ENCODE data around the gene SEC23B. TPM values are rescaled to one million over a fixed set of nuclear protein-coding genes. Genes with fewer than 3 reads are reported as not detected.

SEC23B gene
- polyA plus RNA-seq, 1 donor (not counting 4 experiments of a cell fraction or from before 2014, with no cell fraction given), result 102 TPM

GRCh38 chr20:18513208-18513607 lies 5.5 kb downstream of the SEC23B start:
- Histone ChIP-seq H3K27me3 (ENCODE audit: control insufficient read depth, extremely low read depth, insufficient read depth, low read length) (no peaks in the 10 kb centered on the region), H3K9me1 (ENCODE audit: control insufficient read depth, extremely low read depth, insufficient read depth, low read length) (no peaks in the 10 kb centered on the region), H3K4me2 (ENCODE audit: control insufficient read depth, extremely low read depth, insufficient read depth, low read depth, low read length) (no peak overlapping the region), H3K4me1 (ENCODE audit: control insufficient read depth, extremely low read depth, insufficient read depth, low read length) (peaks cover 3% of the 10 kb centered on the region), H3K9me3 (ENCODE audit: control insufficient read depth, low read depth, low read length) (no peaks in the 10 kb centered on the region), H3K4me3 (ENCODE audit: control insufficient read depth in 2 of 3, extremely low read depth in 1 of 3, insufficient read depth in 2 of 3, low read depth in 1 of 3, low read length in 3 of 3) (no peak overlapping the region), H2AFZ (ENCODE audit: control insufficient read depth, low read length) (no peak overlapping the region), H3K36me3 (ENCODE audit: control insufficient read depth in 2 of 2, extremely low read depth in 1 of 2, insufficient read depth in 2 of 2, low read length in 2 of 2) (peaks cover 13 to 28% of the 10 kb centered on the region in 2 experiments), H3K9ac (ENCODE audit: control insufficient read depth, extremely low read depth, insufficient read depth, low read length) (no peak overlapping the region), H4K20me1 (ENCODE audit: control insufficient read depth, extremely low read depth, insufficient read depth, low read length) (no peaks in the 10 kb centered on the region), H3K27ac (ENCODE audit: control insufficient read depth, insufficient read depth, low read length) (no peak overlapping the region), H3K79me2 (ENCODE audit: control insufficient read depth, insufficient read depth, low read length) (peaks cover 37% of the 10 kb centered on the region)
- DNase-seq (ENCODE audit: low read depth, low spot score) (no peak), FAIRE-seq (no peak)
- dilution Hi-C loops (cut with MboI; ENCODE audit: extremely low pct_ligation_motif_present, low sequenced_read_pairs), result no loop called here
- no peak for TF ChIP-seq EZH2 (IDR thresholded peaks at IDR 0.05; ENCODE audit: low read length)
- TF ChIP-seq CTCF (optimal IDR thresholded peaks at IDR 0.05 in 1 of 3, IDR thresholded peaks at IDR 0.05 in 1 of 3, conservative IDR thresholded peaks at IDR 0.05 in 1 of 3; ENCODE audit: extremely low read depth in 1 of 3, insufficient read depth in 2 of 3, low read length in 3 of 3), result no peak

GRCh38 chr20:18514127-18514526 lies 6.4 kb downstream of the SEC23B start:
- Histone ChIP-seq H2AFZ (ENCODE audit: control insufficient read depth, low read length) (no peak overlapping the region), H3K9ac (ENCODE audit: control insufficient read depth, extremely low read depth, insufficient read depth, low read length) (no peak overlapping the region), H3K4me3 (ENCODE audit: control insufficient read depth in 2 of 3, extremely low read depth in 1 of 3, insufficient read depth in 2 of 3, low read depth in 1 of 3, low read length in 3 of 3) (no peak overlapping the region), H3K79me2 (ENCODE audit: control insufficient read depth, insufficient read depth, low read length) (peaks cover 32% of the 10 kb centered on the region), H3K9me3 (ENCODE audit: control insufficient read depth, low read depth, low read length) (no peaks in the 10 kb centered on the region), H3K9me1 (ENCODE audit: control insufficient read depth, extremely low read depth, insufficient read depth, low read length) (no peaks in the 10 kb centered on the region), H3K36me3 (ENCODE audit: control insufficient read depth in 2 of 2, extremely low read depth in 1 of 2, insufficient read depth in 2 of 2, low read length in 2 of 2) (peaks cover 13 to 28% of the 10 kb centered on the region in 2 experiments), H3K27me3 (ENCODE audit: control insufficient read depth, extremely low read depth, insufficient read depth, low read length) (no peaks in the 10 kb centered on the region), H4K20me1 (ENCODE audit: control insufficient read depth, extremely low read depth, insufficient read depth, low read length) (no peaks in the 10 kb centered on the region), H3K4me1 (ENCODE audit: control insufficient read depth, extremely low read depth, insufficient read depth, low read length) (peaks cover 3% of the 10 kb centered on the region), H3K4me2 (ENCODE audit: control insufficient read depth, extremely low read depth, insufficient read depth, low read depth, low read length) (no peak overlapping the region), H3K27ac (ENCODE audit: control insufficient read depth, insufficient read depth, low read length) (no peak overlapping the region)
- DNase-seq (ENCODE audit: low read depth, low spot score) (no peak), FAIRE-seq (no peak)
- no peak for TF ChIP-seq CTCF (optimal IDR thresholded peaks at IDR 0.05 in 1 of 3, IDR thresholded peaks at IDR 0.05 in 1 of 3, conservative IDR thresholded peaks at IDR 0.05 in 1 of 3; ENCODE audit: extremely low read depth in 1 of 3, insufficient read depth in 2 of 3, low read length in 3 of 3)
- no peak for TF ChIP-seq EZH2 (IDR thresholded peaks at IDR 0.05; ENCODE audit: low read length)
- dilution Hi-C loops (cut with MboI; ENCODE audit: extremely low pct_ligation_motif_present, low sequenced_read_pairs), result no loop called here

Data from keratinocyte (primary cell).